H1 (cell line): ENCODE data around the gene ARHGAP10. TPM values are rescaled to one million over a fixed set of nuclear protein-coding genes. Genes with fewer than 3 reads are reported as not detected.

Experiments
- ATF2 ChIP-seq: IDR thresholded peaks from 2 replicates; pipeline ENCODE4 v1.6.1; 2012; ENCODE audit warnings: low read length, inconsistent platforms
- BACH1 ChIP-seq: IDR thresholded peaks from 2 replicates; pipeline ENCODE4 v1.6.1; 2012; ENCODE audit warnings: low read length, improper control_type of control experiment
- BCL11A ChIP-seq, 2 experiments: IDR thresholded peaks; one replicate each; pipeline ENCODE4 v1.6.1; 2011; ENCODE audit warnings: low read depth in 2 of 2, low read length in 2 of 2, mild to moderate bottlenecking in 2 of 2
- CHD7 ChIP-seq: fragments of 300-600 bp; sonication (generic); IDR thresholded peaks from 2 replicates; pipeline ENCODE4 v1.7.1; 2012; ENCODE audit warnings: low read length, moderate library complexity, mild to moderate bottlenecking, inconsistent platforms; ENCODE audit not compliant: insufficient replicate concordance
- CTBP2 ChIP-seq: IDR thresholded peaks from 2 replicates; pipeline ENCODE4 v1.7.0; 2011; ENCODE audit warnings: borderline replicate concordance, mild to moderate bottlenecking, moderate library complexity, mixed read lengths, low read length; ENCODE audit not compliant: insufficient read depth, insufficient read length
- GTF2F1 ChIP-seq: IDR thresholded peaks from 2 replicates; pipeline ENCODE4 v1.6.1; 2012; ENCODE audit warnings: low read depth, low read length, improper control_type of control experiment, borderline replicate concordance
- JUN ChIP-seq: IDR thresholded peaks from 2 replicates; pipeline ENCODE4 v1.6.1; 2011; ENCODE audit warnings: low read depth, mild to moderate bottlenecking, improper control_type of control experiment, low read length
- TAF7 ChIP-seq: optimal IDR thresholded peaks from 2 replicates; pipeline ENCODE3; 2011; ENCODE audit warnings: low read depth, mild to moderate bottlenecking, inconsistent platforms, low read length, moderate library complexity, borderline replicate concordance
- TBP ChIP-seq: IDR thresholded peaks from 2 replicates; pipeline ENCODE4 v1.6.1; 2011; ENCODE audit warnings: low read depth, low read length, improper control_type of control experiment
- polyA plus RNA-seq, 7 experiments: library from polyadenylated mRNA; depleted of rRNA in 3 of 7; stranded (reverse) in 5 of 7; unstranded in 2 of 7; fragments of >200 nt in 5 of 7; fragments of 200-250 nt in 2 of 7; gene quantifications; 1 replicate in 5 of 7; 2 replicates in 1 of 7; 4 replicates in 1 of 7; pipeline versions ENCODE4 v1.2.1 to v1.2.3, GENCODE V29; 2011 to 2013; ENCODE audit warnings: missing spikeins in 2 of 7, mixed read lengths in 2 of 7
- total RNA-seq: library from RNA; stranded (reverse); fragmentation: NEBNext Ultra II Directional; extraction: Animal tissue kit (Norgen Biotek cat#: 25700); gene quantifications from 2 replicates; pipeline ENCODE4 v1.2.1, GENCODE V29; 2021

Gene ARHGAP10
- total and polyA plus RNA-seq, 2 of the 8 experiments (the other 6 are each of a cell fraction or from before 2014, with no cell fraction given): 3.7 to 6.1 TPM

GRCh38 chr4:147923854-147924253, 192.0 kb downstream of the ARHGAP10 start (continued):
- TF ChIP-seq CHD7: no peak
- no peak for TF ChIP-seq TBP
- no peak for TF ChIP-seq ATF2
- no peak for TF ChIP-seq BCL11A (IDR thresholded peaks at IDR 0.05; ENCODE audit: low read depth in 2 of 2, low read length in 2 of 2)
- TF ChIP-seq JUN: no peak
- no peak for TF ChIP-seq CTBP2
- no peak for TF ChIP-seq GTF2F1
- no peak for TF ChIP-seq BACH1
- TF ChIP-seq TAF7: no peak
